Bronchial smooth muscle cell (primary cell): Measurements from ENCODE around the gene SLC22A9. TPM values are rescaled to one million over a fixed set of nuclear protein-coding genes. Genes with fewer than 3 reads are reported as not detected.

ENCODE experiments used
- total RNA-seq: library from RNA; depleted of rRNA; stranded (reverse); fragments of >200 nt; gene quantifications from 2 replicates; pipeline ENCODE4 v1.2.1, GENCODE V29; 2014

SLC22A9 gene
- total RNA-seq = not detected in 2 replicates

DNA sequence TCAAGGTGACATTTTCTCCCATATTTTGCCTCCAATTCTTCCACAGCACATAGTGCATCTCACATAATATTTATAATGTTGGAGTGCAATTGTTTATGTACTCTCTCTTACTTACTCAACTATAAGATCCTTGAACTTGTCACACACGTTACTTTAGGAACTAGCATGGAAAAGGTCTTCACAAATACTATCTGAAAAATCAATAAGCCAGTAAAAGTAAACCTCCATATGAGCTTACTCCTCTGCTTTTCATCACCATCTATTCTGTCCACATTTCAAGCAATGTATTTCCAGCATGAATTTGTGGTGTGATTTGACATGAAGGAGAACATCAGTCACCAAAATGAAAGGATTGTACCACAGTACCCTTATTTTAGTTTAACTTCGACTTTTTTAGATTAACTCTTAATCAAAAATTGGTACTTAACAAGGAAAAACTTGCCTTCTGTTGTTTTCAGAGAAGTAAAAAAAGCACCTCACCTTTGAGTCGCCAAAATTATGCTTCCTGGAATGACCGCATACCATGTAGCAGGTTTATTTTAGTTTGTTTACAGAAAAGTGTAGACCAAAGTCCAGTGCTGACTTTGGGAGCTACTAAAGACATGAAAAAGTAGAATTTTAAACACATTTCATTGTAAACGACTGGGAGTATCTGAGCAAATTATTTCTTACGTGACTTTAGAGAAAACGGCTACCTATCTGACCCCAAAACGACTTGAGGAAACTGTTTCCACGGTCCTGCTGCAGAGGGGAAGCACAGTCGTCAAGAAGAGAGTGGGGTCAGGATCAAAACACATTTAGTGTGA is at the start of gene SLC22A9:
TSS of gene SLC22A9 (plus strand) at position 621 of the 806 bp plus-strand sequence. CDS start 272 bp downstream, outside the sequence.

Other genes starting within 250 kb of the SLC22A9 start
- not detected in 2 replicates for gene SLC22A24, start 225.6 kb upstream of the SLC22A9 start, total RNA-seq
- gene SLC22A25, start 126.2 kb upstream of the SLC22A9 start, total RNA-seq = not detected in 2 replicates
- 0.52 TPM in 1 of 2 replicates, not detected in the other for gene PLAAT5, start 121.4 kb downstream of the SLC22A9 start, total RNA-seq
- not detected in 2 replicates for gene LGALS12, start 136.3 kb downstream of the SLC22A9 start, total RNA-seq
- 13.9 and 54.4 TPM in 2 replicates for gene PLAAT4, start 167.0 kb downstream of the SLC22A9 start, total RNA-seq
- not detected in 2 replicates for gene PLAAT2, start 193.6 kb downstream of the SLC22A9 start, total RNA-seq
- gene PLAAT3, start 244.6 kb downstream of the SLC22A9 start, total RNA-seq = 7.4 and 30.5 TPM in 2 replicates